ENCODE data around the gene ADRA2C.

DNA sequence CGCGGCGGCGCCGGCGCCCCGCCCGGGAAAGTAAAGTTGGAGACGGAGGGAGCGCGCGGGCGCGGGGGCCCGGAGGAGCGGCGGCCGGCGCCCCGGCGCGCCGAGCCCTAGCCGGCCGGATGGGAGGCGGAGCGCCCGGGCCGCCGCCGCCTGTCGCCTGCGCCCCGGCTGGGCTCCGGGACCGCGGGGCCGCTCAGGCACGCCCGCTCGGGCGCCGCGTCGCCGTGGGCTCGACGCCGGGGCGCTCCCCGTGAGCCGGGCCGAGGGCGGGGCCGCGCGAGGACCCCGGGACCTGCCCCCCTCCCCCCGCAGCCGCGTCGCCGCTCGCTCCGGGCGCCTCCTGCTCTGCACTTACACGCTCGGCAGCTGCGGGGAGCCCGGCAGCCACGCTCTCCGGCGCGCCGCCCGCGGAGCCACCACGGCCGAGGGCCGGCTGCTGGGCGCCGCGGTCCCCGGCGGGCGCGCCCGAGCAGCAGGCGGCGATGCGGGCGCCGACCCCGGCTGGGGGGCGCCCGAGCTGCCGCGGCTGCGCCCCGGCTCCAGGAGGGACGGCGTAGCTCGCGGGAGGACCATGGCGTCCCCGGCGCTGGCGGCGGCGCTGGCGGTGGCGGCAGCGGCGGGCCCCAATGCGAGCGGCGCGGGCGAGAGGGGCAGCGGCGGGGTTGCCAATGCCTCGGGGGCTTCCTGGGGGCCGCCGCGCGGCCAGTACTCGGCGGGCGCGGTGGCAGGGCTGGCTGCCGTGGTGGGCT lies at the start of gene ADRA2C:
- TF ChIP-seq POLR2A (IDR thresholded peaks at IDR 0.05; ENCODE audit: borderline replicate concordance, extremely low read depth, insufficient read depth, insufficient read length) (no peak), YY1 (IDR thresholded peaks at IDR 0.05; ENCODE audit: extremely low read depth, insufficient replicate concordance, low read depth, low read length) (no peak), TCF7L2 (IDR thresholded peaks at IDR 0.05; ENCODE audit: borderline replicate concordance, extremely low read depth, insufficient read depth, insufficient read length) (no peak), EZH2 (IDR thresholded peaks at IDR 0.05) (no peak), SP1 (IDR thresholded peaks at IDR 0.05; ENCODE audit: low read depth) (no peak), FOSL1 (IDR thresholded peaks at IDR 0.05; ENCODE audit: low read depth) (no peak), POLR2AphosphoS5 (IDR thresholded peaks at IDR 0.05; ENCODE audit: low read depth, low read length) (no peak), JUND (IDR thresholded peaks at IDR 0.05) (no peak), EZH2phosphoT487 (IDR thresholded peaks at IDR 0.05; ENCODE audit: borderline replicate concordance) (no peak)
- TF ChIP-seq, protein P1, sequence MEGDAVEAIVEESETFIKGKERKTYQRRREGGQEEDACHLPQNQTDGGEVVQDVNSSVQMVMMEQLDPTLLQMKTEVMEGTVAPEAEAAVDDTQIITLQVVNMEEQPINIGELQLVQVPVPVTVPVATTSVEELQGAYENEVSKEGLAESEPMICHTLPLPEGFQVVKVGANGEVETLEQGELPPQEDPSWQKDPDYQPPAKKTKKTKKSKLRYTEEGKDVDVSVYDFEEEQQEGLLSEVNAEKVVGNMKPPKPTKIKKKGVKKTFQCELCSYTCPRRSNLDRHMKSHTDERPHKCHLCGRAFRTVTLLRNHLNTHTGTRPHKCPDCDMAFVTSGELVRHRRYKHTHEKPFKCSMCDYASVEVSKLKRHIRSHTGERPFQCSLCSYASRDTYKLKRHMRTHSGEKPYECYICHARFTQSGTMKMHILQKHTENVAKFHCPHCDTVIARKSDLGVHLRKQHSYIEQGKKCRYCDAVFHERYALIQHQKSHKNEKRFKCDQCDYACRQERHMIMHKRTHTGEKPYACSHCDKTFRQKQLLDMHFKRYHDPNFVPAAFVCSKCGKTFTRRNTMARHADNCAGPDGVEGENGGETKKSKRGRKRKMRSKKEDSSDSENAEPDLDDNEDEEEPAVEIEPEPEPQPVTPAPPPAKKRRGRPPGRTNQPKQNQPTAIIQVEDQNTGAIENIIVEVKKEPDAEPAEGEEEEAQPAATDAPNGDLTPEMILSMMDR (IDR thresholded peaks at IDR 0.05 in 2 of 3, conservative IDR thresholded peaks at IDR 0.05 in 1 of 3; ENCODE audit: borderline replicate concordance in 1 of 3, insufficient read depth in 1 of 3, low read depth in 2 of 3, low read length in 2 of 3): no peak
- TF ChIP-seq, protein P2, sequence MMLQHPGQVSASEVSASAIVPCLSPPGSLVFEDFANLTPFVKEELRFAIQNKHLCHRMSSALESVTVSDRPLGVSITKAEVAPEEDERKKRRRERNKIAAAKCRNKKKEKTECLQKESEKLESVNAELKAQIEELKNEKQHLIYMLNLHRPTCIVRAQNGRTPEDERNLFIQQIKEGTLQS (IDR thresholded peaks at IDR 0.05): no peak
- TF ChIP-seq, protein P3, sequence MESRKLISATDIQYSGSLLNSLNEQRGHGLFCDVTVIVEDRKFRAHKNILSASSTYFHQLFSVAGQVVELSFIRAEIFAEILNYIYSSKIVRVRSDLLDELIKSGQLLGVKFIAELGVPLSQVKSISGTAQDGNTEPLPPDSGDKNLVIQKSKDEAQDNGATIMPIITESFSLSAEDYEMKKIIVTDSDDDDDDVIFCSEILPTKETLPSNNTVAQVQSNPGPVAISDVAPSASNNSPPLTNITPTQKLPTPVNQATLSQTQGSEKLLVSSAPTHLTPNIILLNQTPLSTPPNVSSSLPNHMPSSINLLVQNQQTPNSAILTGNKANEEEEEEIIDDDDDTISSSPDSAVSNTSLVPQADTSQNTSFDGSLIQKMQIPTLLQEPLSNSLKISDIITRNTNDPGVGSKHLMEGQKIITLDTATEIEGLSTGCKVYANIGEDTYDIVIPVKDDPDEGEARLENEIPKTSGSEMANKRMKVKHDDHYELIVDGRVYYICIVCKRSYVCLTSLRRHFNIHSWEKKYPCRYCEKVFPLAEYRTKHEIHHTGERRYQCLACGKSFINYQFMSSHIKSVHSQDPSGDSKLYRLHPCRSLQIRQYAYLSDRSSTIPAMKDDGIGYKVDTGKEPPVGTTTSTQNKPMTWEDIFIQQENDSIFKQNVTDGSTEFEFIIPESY (IDR thresholded peaks at IDR 0.05; ENCODE audit: extremely low read depth, insufficient replicate concordance, low read length): no peak

Measured in HCT116 (cell line).